ENCODE results near the gene TP53BP2. TPM values are rescaled to one million over a fixed set of nuclear protein-coding genes. Genes with fewer than 3 reads are reported as not detected.

The TP53BP2 gene
- total and polyA plus RNA-seq, 2 experiments from 2014 or later: 9.2 to 18.2 TPM

- H3K9me2 ChIP-seq (ENCODE audit: insufficient read depth): no peaks in the 10 kb centered on the region
- no peaks in the 10 kb centered on the region for H4K20me1 ChIP-seq (ENCODE audit: insufficient read depth)
- H3K27me3 ChIP-seq (replicated peaks; ENCODE audit: insufficient read depth): no peaks in the 10 kb centered on the region
- no peaks in the 10 kb centered on the region for H3K9me3 ChIP-seq (ENCODE audit: low read depth)
- TF ChIP-seq EZH2phosphoT487 (IDR thresholded peaks at IDR 0.05; ENCODE audit: insufficient read depth, low read depth) (no peak), EZH2 (IDR thresholded peaks at IDR 0.05; ENCODE audit: insufficient read depth, poor library complexity, severe bottlenecking) (no peak)
- H3K4me2 ChIP-seq (ENCODE audit: unreplicated experiment): no peak overlapping the region
- peaks cover 25% of the 10 kb centered on the region for H3K4me1 ChIP-seq (ENCODE audit: insufficient read depth)
- DNase-seq: no peak
- H2AFZ ChIP-seq: no peak overlapping the region
- H3K79me2 ChIP-seq (ENCODE audit: insufficient read depth): peaks cover 97% of the 10 kb centered on the region
- H3K36me3 ChIP-seq (ENCODE audit: low read depth): no peaks in the 10 kb centered on the region
- no peak overlapping the region for H3K9ac ChIP-seq
- H3K4me3 ChIP-seq: no peak overlapping the region
- H3F3A ChIP-seq (ENCODE audit: insufficient read depth): peaks cover 18% of the 10 kb centered on the region
- in situ Hi-C loops (cut with MboI): no loop called here
- no peak overlapping the region for H3K27ac ChIP-seq
Measured at GRCh38 chr1:223840254-223840653, 5.5 kb downstream of the TP53BP2 start.

- Histone ChIP-seq H3K4me3 (no peak overlapping the region), H3K9ac (no peak overlapping the region), H3K27me3 (replicated peaks; ENCODE audit: insufficient read depth) (no peaks in the 10 kb centered on the region), H3K27ac (no peak overlapping the region), H3K4me2 (ENCODE audit: unreplicated experiment) (no peak overlapping the region), H3K9me3 (ENCODE audit: low read depth) (no peaks in the 10 kb centered on the region), H3F3A (ENCODE audit: insufficient read depth) (peaks cover 14% of the 10 kb centered on the region), H3K9me2 (ENCODE audit: insufficient read depth) (no peaks in the 10 kb centered on the region), H4K20me1 (ENCODE audit: insufficient read depth) (no peaks in the 10 kb centered on the region), H3K79me2 (ENCODE audit: insufficient read depth) (peaks cover 100% of the 10 kb centered on the region), H3K4me1 (ENCODE audit: insufficient read depth) (peaks cover 33% of the 10 kb centered on the region), H3K36me3 (ENCODE audit: low read depth) (no peaks in the 10 kb centered on the region), H2AFZ (no peak overlapping the region)
- TF ChIP-seq EZH2phosphoT487 (IDR thresholded peaks at IDR 0.05; ENCODE audit: insufficient read depth, low read depth) (no peak), EZH2 (IDR thresholded peaks at IDR 0.05; ENCODE audit: insufficient read depth, poor library complexity, severe bottlenecking) (no peak)
- no peak for DNase-seq
- in situ Hi-C loops (cut with MboI): no loop called here
- 68 to 77% methylated on average over 5 of the region's 5 CpGs for WGBS, 2 experiments (ENCODE audit: low coverage in 1 of 2, low lambda C conversion rate in 2 of 2, missing lambda C conversion rate in 2 of 2)
Measured at GRCh38 chr1:223838125-223838854, 7.5 kb downstream of the TP53BP2 start.

- Histone ChIP-seq H3K9me2 (ENCODE audit: insufficient read depth) (no peaks in the 10 kb centered on the region), H3F3A (ENCODE audit: insufficient read depth) (peaks cover 20% of the 10 kb centered on the region), H3K36me3 (ENCODE audit: low read depth) (no peaks in the 10 kb centered on the region), H3K4me2 (ENCODE audit: unreplicated experiment) (no peak overlapping the region), H3K79me2 (ENCODE audit: insufficient read depth) (peaks cover 100% of the 10 kb centered on the region), H3K27ac (no peak overlapping the region), H3K27me3 (replicated peaks; ENCODE audit: insufficient read depth) (no peaks in the 10 kb centered on the region), H2AFZ (no peak overlapping the region), H3K9ac (no peak overlapping the region), H3K9me3 (ENCODE audit: low read depth) (no peaks in the 10 kb centered on the region), H3K4me1 (ENCODE audit: insufficient read depth) (peaks cover 37% of the 10 kb centered on the region), H4K20me1 (ENCODE audit: insufficient read depth) (0 out of 2 replicates have a peak, but pooled peaks cover 4% of the 10 kb centered on the region), H3K4me3 (no peak overlapping the region)
- no peak for DNase-seq
- in situ Hi-C loops (cut with MboI): no loop called here
- TF ChIP-seq EZH2 (IDR thresholded peaks at IDR 0.05; ENCODE audit: insufficient read depth, poor library complexity, severe bottlenecking) (no peak), EZH2phosphoT487 (IDR thresholded peaks at IDR 0.05; ENCODE audit: insufficient read depth, low read depth) (no peak)
- 87 to 88% methylated on average over 10 of the region's 10 CpGs for WGBS, 2 experiments (ENCODE audit: low coverage in 1 of 2, low lambda C conversion rate in 2 of 2, missing lambda C conversion rate in 2 of 2)
Measured at GRCh38 chr1:223837687-223838086, 8.1 kb downstream of the TP53BP2 start.

GRCh38 chr1:223837206-223837605 is 8.5 kb downstream of the TP53BP2 start:
- in situ Hi-C loops (cut with MboI): no loop called here
- H3K4me3 ChIP-seq: no peak overlapping the region
- H3F3A ChIP-seq (ENCODE audit: insufficient read depth): peaks cover 25% of the 10 kb centered on the region
- no peak overlapping the region for H2AFZ ChIP-seq
- H4K20me1 ChIP-seq (ENCODE audit: insufficient read depth): 0 out of 2 replicates have a peak, but pooled peaks cover 9% of the 10 kb centered on the region
- H3K36me3 ChIP-seq (ENCODE audit: low read depth): no peaks in the 10 kb centered on the region
- H3K4me1 ChIP-seq (ENCODE audit: insufficient read depth): peaks cover 42% of the 10 kb centered on the region
- H3K9ac ChIP-seq: no peak overlapping the region
- H3K27ac ChIP-seq: no peak overlapping the region
- no peak for DNase-seq
- H3K79me2 ChIP-seq (ENCODE audit: insufficient read depth): peaks cover 100% of the 10 kb centered on the region
- no peaks in the 10 kb centered on the region for H3K27me3 ChIP-seq (replicated peaks; ENCODE audit: insufficient read depth)
- no peaks in the 10 kb centered on the region for H3K9me2 ChIP-seq (ENCODE audit: insufficient read depth)
- whole genome bisulfite sequencing, 2 experiments (ENCODE audit: low coverage in 1 of 2, low lambda C conversion rate in 2 of 2, missing lambda C conversion rate in 2 of 2): 32 to 73% methylated on average over 1 of the region's 1 CpG
- TF ChIP-seq EZH2phosphoT487 (IDR thresholded peaks at IDR 0.05; ENCODE audit: insufficient read depth, low read depth) (no peak), EZH2 (IDR thresholded peaks at IDR 0.05; ENCODE audit: insufficient read depth, poor library complexity, severe bottlenecking) (no peak)
- H3K4me2 ChIP-seq (ENCODE audit: unreplicated experiment): no peak overlapping the region
- H3K9me3 ChIP-seq (ENCODE audit: low read depth): no peaks in the 10 kb centered on the region
